HepG2 (cell line): ENCODE data around the gene NT5C1B. TPM values are rescaled to one million over a fixed set of nuclear protein-coding genes. Genes with fewer than 3 reads are reported as not detected.

ENCODE experiments used
- ASH2L ChIP-seq: fragments of 300-600, 200-600 bp; sonication (generic); IDR thresholded peaks from 2 replicates; pipeline ENCODE4 v1.7.0; 2017; ENCODE audit warnings: low read depth, mild to moderate bottlenecking, moderate library complexity, mixed read lengths, low read length; ENCODE audit not compliant: insufficient read length
- CBX2 ChIP-seq, 2 experiments: fragments of 200-600 bp in 1 of 2; sonication (generic); formaldehyde crosslinking in 1 of 2; IDR thresholded peaks; 2 replicates each; pipeline versions ENCODE4 v1.7.0 to v1.8.1; 2018 to 2022; ENCODE audit warnings: low read depth in 2 of 2, low read length in 1 of 2, mild to moderate bottlenecking in 1 of 2, missing genetic modification reagents in 1 of 2
- DDIT3 ChIP-seq: sonication (generic); formaldehyde crosslinking; IDR thresholded peaks from 2 replicates; pipeline ENCODE4 v1.4.0; 2020; ENCODE audit warnings: mild to moderate bottlenecking, missing genetic modification reagents
- GATAD1 ChIP-seq: IDR thresholded peaks from 2 replicates; pipeline ENCODE4 v1.6.1; 2016; ENCODE audit warnings: missing genetic modification reagents, missing compliant biosample characterization
- GMEB2 ChIP-seq: IDR thresholded peaks from 2 replicates; pipeline ENCODE4 v1.6.1; 2016; ENCODE audit warnings: missing biosample characterization, missing genetic modification reagents, low read depth
- GRHL1 ChIP-seq: sonication (generic); formaldehyde crosslinking; conservative IDR thresholded peaks from 2 replicates; pipeline ENCODE4 v1.8.0; 2022; ENCODE audit warnings: missing genetic modification reagents
- KMT2B ChIP-seq: IDR thresholded peaks from 2 replicates; pipeline ENCODE4 v1.6.1; 2016; ENCODE audit warnings: missing genetic modification reagents, missing compliant biosample characterization
- MED13 ChIP-seq: sonication (generic); formaldehyde crosslinking; IDR thresholded peaks from 2 replicates; pipeline ENCODE4 v1.5.0; 2020; ENCODE audit warnings: missing genetic modification reagents
- PAX8 ChIP-seq: sonication (generic); formaldehyde crosslinking; IDR thresholded peaks from 2 replicates; pipeline ENCODE4 v1.8.0; 2022; ENCODE audit warnings: mild to moderate bottlenecking, missing genetic modification reagents, borderline replicate concordance
- POLR2A ChIP-seq, 2 experiments: IDR thresholded peaks; 2 replicates each; pipeline ENCODE4 v1.6.1; 2011; ENCODE audit warnings: low read depth in 2 of 2, low read length in 2 of 2, mild to moderate bottlenecking in 1 of 2, moderate library complexity in 1 of 2; ENCODE audit not compliant: insufficient read depth in 1 of 2
- POLR2G ChIP-seq: fragments of 200-400 bp; formaldehyde crosslinking; IDR thresholded peaks from 2 replicates; pipeline ENCODE4 v1.6.1; 2018; ENCODE audit warnings: mild to moderate bottlenecking, low read depth, low read length, moderate library complexity
- RFXANK ChIP-seq: IDR thresholded peaks from 2 replicates; pipeline ENCODE4 v1.6.1; 2016
- SAFB2 ChIP-seq: sonication (generic); formaldehyde crosslinking; IDR thresholded peaks from 2 replicates; pipeline ENCODE4 v1.5.1; 2020; ENCODE audit warnings: missing genetic modification reagents, low read depth, mild to moderate bottlenecking, borderline replicate concordance
- SOX5 ChIP-seq: IDR thresholded peaks from 2 replicates; pipeline ENCODE4 v1.6.1; 2016; ENCODE audit warnings: borderline replicate concordance
- SP4 ChIP-seq: sonication (generic); formaldehyde crosslinking; IDR thresholded peaks from 2 replicates; pipeline ENCODE4 v1.8.1; 2023; ENCODE audit warnings: mild to moderate bottlenecking, missing genetic modification reagents
- STAG1 ChIP-seq: sonication (generic); formaldehyde crosslinking; IDR thresholded peaks from 2 replicates; pipeline ENCODE4 v1.4.0; 2020; ENCODE audit warnings: missing genetic modification reagents
- ZBTB33 ChIP-seq: sonication (generic); formaldehyde crosslinking; IDR thresholded peaks from 2 replicates; pipeline ENCODE4 v1.4.0; 2020; ENCODE audit warnings: missing genetic modification reagents
- ZNF275 ChIP-seq: sonication (generic); formaldehyde crosslinking; IDR thresholded peaks from 2 replicates; pipeline ENCODE4 v1.8.0; 2022; ENCODE audit warnings: missing genetic modification reagents, mild to moderate bottlenecking, inconsistent platforms, borderline replicate concordance
- ZNF441 ChIP-seq: sonication (generic); formaldehyde crosslinking; IDR thresholded peaks from 2 replicates; pipeline ENCODE4 v1.7.0; 2021; ENCODE audit warnings: missing genetic modification reagents, borderline replicate concordance
- ZNF562 ChIP-seq: sonication (generic); formaldehyde crosslinking; IDR thresholded peaks from 2 replicates; pipeline ENCODE4 v1.8.0; 2022; ENCODE audit warnings: missing genetic modification reagents, borderline replicate concordance
- ZNF672 ChIP-seq: sonication (generic); formaldehyde crosslinking; IDR thresholded peaks from 2 replicates; pipeline ENCODE4 v1.8.1; 2022; ENCODE audit warnings: missing genetic modification reagents
- ZNF709 ChIP-seq: sonication (generic); formaldehyde crosslinking; IDR thresholded peaks from 2 replicates; pipeline ENCODE4 v1.5.0; 2020; ENCODE audit warnings: mild to moderate bottlenecking, missing genetic modification reagents
- ZNF713 ChIP-seq: sonication (generic); formaldehyde crosslinking; IDR thresholded peaks from 2 replicates; pipeline ENCODE4 v1.4.0; 2020; ENCODE audit warnings: mild to moderate bottlenecking, missing genetic modification reagents
- polyA plus RNA-seq, 8 experiments: library from polyadenylated mRNA; depleted of rRNA in 3 of 8; stranded (reverse) in 7 of 8; unstranded in 1 of 8; fragments of >200 nt; fragmentation: Illumina TruSeq in 4 of 8; extraction: Trizol in 4 of 8; gene quantifications; 2 replicates each; pipeline versions ENCODE4 v1.2.1 to v1.2.3, GENCODE V29; 2011 to 2016; ENCODE audit warnings: low read depth in 4 of 8, missing spikeins in 1 of 8, mixed read lengths in 1 of 8; ENCODE audit not compliant: insufficient read depth in 1 of 8
- total RNA-seq, 5 experiments: library from RNA; depleted of rRNA; stranded (reverse); fragments of >200 nt; fragmentation: Illumina TruSeq; extraction: Trizol; gene quantifications; 2 replicates each; pipeline ENCODE4 v1.2.3, GENCODE V29; 2016; ENCODE audit warnings: low read depth in 1 of 5

Gene NT5C1B
- total and polyA plus RNA-seq, 2 of the 13 experiments (the other 11 are each of a cell fraction or from before 2014, with no cell fraction given) = not detected

- TF ChIP-seq GMEB2 (CRISPR knock-in tag) (peak; percentile 89), ZNF672 (CRISPR knock-in tag) (no peak; the same call in 1 of the 2 replicates), KMT2B (CRISPR knock-in tag) (peak; percentile 76), ZNF275 (peak; percentile 93), POLR2A (IDR thresholded peaks at IDR 0.05; ENCODE audit: insufficient read depth in 1 of 2, low read depth in 2 of 2, low read length in 2 of 2) (peak; percentile 70 to 74; a peak in 3 of 4 replicates), GRHL1 (no peak), ZNF713 (0 out of 2 replicates have a peak, but pooled peaks have one; percentile 51), SP4 (CRISPR knock-in tag) (peak; percentile 79), ZBTB33 (CRISPR knock-in tag) (peak; percentile 56), GATAD1 (peak; percentile 91), ZNF709 (CRISPR knock-in tag) (peak; percentile 97), POLR2G (peak; percentile 89), ZNF441 (CRISPR knock-in tag) (peak; percentile 85), DDIT3 (CRISPR knock-in tag) (no peak), RFXANK (CRISPR knock-in tag) (no peak), ZNF562 (CRISPR knock-in tag) (no peak), MED13 (CRISPR knock-in tag) (0 out of 2 replicates have a peak, but pooled peaks have one; percentile 33), CBX2 (IDR thresholded peaks at IDR 0.05; ENCODE audit: low read depth, low read length) (no peak), CBX2 (CRISPR knock-in tag; IDR thresholded peaks at IDR 0.05; ENCODE audit: low read depth) (peak; percentile 91; the same call in 1 of the 2 replicates), ASH2L (peak; percentile 92), SAFB2 (CRISPR knock-in tag) (peak; percentile 89; the same call in 1 of the 2 replicates), SOX5 (CRISPR knock-in tag) (no peak; the same call in 1 of the 2 replicates), PAX8 (CRISPR knock-in tag) (no peak; the same call in 1 of the 2 replicates), STAG1 (CRISPR knock-in tag) (no peak)
These were observed 29.2 kb downstream of the NT5C1B start, which contains the start of gene RDH14 (continued) for GRCh38 chr2:18560031-18560796.
